GM21515 (cell line): ENCODE measurements around the gene SLC9A3.

ENCODE experiments used
- ATAC-seq: cut with Tn5 transposase; IDR thresholded peaks from one replicate; pipeline ENCODE4 v1.9.1; 2021; ENCODE audit not compliant: unreplicated experiment

Gene SLC9A3

GRCh38 chr5:448061-448765 is 76.0 kb downstream of the SLC9A3 start:
- ATAC-seq, result no peak

GRCh38 chr5:447501-447900 is 76.7 kb downstream of the SLC9A3 start:
- ATAC-seq, result no peak

- ATAC-seq, result no peak
Observed at GRCh38 chr5:446883-447263, 77.4 kb downstream of the SLC9A3 start.

GRCh38 chr5:446066-446882 is 78.0 kb downstream of the SLC9A3 start:
- ATAC-seq, result no peak

DNA sequence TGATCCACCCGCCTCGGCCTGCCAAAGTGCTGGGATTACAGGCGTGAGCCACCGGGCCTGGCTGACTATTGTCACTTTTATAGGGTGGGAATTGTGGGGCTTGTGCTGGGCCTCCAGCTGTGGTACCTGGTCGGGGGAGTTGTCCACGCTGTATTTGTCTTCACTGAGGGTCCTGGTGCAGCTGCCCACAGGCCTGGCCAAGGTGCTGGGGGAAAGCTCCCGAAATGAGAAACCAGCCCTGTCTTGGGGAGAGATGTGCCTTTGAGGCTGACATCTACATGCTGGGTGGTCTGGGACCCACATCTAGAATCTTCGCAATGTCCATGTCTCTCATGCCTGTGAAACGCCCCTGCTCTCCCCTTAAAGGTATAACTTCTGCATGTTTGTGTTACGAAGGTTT is 78.7 kb downstream of the SLC9A3 start:
- ATAC-seq, result no peak

DNA sequence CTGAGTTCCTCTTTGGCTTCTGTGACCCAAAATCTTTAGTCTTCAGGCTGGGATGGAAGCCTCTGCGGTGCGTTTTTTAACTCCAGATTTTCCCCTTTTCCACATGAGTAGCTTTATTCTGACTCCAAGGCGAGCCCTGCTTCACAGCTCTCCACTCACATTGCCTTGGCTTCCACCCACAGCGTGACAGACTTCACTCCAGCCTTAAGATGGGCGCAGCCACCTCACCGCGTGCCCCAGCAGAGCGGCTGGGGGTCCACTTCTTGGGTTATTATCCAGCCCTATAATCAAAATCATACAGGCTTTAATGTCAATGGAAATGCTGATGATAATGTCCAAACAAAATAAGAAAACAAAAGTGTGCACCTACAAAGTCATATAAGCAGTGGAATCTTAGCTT is 80.0 kb downstream of the SLC9A3 start:
- ATAC-seq, result no peak

DNA sequence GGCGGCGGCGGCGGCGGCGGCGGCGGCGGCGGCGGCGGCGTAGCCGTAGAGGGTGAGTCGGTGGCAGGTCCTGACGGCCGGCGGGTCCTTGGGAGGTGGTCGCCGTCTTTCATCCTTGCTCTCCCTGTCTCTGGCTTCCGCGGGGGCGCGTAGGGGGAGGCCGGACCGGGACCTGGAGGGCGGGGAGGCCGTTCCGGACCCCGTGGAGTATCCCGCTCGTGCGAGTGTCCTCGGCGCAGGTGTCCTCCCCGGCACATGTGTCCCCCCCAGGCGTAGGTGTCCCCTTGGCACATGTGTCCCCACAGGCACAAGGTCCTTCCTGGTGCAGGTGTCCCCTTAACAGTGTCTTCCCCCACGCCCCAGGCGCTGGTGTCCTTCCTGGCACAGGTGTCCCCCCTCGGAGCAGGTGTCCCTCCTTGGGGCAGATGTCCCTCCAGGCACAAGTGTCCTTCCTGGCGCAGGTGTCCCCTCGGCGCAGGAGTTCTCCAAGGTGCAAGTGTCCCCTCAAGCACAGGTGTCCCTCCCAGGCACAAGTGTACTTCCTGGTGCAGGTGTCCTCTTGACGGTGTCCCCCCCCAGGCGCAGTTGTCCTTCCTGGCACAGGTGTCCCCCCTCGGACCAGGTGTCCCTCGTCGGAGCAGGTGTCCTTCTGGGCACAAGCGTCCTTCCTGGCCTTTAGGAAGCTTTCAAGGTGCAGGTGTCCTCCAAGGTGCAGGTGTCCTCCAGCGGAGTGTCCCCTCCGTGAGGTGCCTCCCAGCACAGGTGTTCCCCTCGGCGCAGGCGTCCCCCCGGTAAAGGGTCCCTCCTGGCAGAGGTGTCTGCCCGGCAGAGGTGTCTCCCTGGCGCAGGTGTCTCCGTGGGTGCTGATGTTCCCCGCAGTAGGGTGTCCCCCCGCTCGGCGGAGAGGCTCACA is 80.8 kb downstream of the SLC9A3 start:
- no peak for ATAC-seq

GRCh38 chr5:442335-443238 is 81.7 kb downstream of the SLC9A3 start, which contains the start of gene EXOC3:
TSS of gene EXOC3 (plus strand) at chr5:443176. CDS start at chr5:446206, 3,030 bp downstream.
- peak; percentile 77 for ATAC-seq

- no peak for ATAC-seq
Observed at GRCh38 chr5:441996-442334, 82.3 kb downstream of the SLC9A3 start.

- ATAC-seq, result no peak
Observed at GRCh38 chr5:440401-441201, 83.6 kb downstream of the SLC9A3 start.

GRCh38 chr5:439636-440035 is 84.6 kb downstream of the SLC9A3 start:
- ATAC-seq, result no peak

DNA sequence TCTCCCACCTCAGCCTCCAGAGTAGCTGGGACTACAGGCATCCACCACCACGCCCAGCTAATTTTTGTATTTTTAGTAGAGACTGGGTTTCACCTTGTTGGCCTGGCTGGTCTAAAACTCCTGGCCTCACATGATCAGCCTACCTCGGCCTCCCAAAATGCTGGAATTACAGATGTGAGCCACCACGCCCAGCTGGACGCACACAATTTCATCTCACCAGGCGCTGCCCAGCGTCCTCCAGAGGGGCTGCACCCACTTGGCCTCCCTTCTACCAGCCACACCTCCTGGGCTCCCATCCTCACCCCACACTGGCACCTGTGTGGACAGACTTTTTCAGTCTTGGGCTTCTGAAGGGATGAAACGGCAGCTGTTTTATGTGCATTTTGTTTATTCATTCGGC is 85.1 kb downstream of the SLC9A3 start:
- no peak for ATAC-seq

- ATAC-seq, result no peak
Observed at GRCh38 chr5:438481-438981, 85.7 kb downstream of the SLC9A3 start.

DNA sequence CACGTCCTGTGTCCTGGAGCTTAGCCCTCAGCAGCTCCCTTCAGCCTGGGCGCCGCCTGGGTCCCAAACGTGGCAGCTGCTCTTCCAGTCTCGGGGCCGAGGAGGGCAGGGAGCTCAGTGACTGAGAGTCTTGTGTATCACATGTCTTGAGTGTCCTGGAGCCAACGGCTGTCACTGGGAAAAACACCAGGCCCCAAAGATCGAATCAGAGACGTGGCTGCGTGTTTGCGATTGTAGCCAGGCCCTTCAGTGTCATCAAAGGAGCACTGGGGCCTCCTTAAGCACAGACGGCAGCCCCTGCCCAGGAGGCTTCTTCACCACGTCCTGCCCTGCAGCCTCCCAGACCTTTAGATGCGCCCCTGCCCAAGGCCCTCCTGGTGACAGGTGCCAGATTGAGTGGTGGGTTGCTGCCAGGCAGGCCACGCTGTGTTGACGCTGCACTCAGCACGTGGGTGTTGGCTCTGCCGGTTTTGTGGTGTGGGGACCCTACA is 86.9 kb downstream of the SLC9A3 start:
- no peak for ATAC-seq

- ATAC-seq, result no peak
Observed at GRCh38 chr5:436641-436975, 87.6 kb downstream of the SLC9A3 start.

DNA sequence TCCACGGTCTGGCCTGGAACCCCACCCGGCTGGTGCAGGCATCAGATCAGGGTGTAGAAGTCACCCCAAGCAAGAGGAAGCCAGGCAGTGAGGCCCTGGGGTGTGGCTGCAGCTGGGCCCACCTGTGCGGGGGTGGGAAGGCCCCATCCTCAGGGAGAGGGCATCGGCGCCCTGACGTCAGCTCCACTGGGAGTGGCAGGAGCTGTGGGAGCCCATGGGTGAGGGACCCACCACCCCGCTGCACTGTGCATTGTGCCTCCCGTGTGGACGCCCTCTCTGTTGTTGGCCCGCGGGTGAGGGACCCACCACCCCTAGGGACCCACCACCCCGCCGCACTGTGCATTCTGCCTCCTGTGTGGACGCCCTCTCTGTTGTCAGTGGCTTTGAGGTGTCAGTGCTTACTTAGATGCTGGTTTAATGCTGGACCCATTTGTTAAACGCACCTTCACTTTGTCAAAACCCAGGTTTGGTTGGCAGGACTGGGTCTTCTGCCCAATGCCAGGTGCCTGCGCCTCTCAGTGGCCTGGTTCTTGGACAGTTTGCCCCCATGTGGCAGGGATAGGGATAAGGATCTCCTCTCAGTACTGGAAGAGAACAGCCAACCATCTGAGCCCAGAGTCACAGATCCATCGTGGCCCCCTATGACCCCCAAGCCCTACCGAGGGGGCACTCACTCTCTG is 88.1 kb downstream of the SLC9A3 start:
- no peak for ATAC-seq

DNA sequence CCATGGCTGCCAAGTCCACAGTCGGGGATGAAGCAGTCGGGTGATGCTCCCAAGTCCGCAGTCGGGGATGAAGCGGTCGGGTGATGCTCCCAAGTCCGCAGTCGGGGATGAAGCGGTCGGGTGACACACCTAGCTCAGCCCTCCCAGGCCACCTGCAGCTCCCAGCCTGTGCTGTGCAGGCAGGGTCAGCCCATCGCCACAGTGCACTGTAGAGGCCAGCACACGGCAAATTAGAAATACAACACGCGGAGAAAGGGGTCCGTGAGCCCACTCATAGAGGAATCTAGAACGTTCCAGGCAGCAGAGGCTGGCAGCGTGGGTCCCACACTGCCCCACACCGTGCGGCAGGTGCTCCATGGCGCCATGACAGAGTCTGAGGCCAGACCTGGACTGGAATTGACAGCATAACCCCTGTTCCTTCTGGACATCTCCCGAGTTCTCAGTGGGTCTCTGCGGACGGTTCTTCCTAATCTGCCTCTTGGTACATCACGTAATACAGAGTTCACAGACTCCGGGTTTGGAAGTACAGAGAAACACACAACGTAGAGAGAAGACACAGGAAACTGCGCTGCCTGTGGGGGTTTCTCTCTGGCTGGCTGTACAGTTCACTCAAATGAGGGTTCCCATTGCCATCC is 89.0 kb downstream of the SLC9A3 start:
- no peak for ATAC-seq

DNA sequence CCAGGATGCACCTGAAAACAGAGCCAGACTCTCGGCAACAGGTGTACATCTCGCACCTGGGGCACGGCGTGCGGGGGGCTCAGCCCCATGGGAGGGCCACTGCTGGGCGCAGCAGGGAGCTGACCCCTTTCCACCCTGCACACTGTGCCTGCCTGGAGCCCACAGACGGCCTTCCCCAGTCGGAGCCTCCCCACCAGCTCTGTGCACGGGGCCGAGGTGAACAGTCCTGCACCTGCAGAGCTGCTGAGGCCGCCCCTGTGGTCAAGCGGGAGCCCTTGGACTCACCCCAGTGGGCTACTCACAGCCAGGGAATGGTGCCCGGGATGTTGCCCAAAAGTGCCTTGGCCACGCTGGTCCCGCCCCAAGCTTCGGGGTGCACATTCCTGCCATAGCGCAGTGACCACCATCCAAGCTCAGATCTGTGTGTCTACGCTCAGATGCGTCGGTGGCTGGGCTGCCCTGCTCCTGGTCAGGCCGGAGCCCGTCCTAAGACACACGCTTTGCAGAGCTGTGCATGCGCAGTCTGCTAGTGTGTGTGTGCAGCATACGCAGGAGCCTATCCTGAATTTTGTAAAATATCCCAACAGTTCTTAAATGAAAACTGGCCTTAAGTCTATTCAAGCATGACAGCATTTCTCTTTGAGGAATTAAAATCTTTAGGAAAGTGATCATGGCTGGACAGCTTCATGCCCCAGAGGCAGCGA is 89.7 kb downstream of the SLC9A3 start:
- no peak for ATAC-seq
